Activated CD8-positive, alpha-beta memory T cell treated with anti-CD3 and anti-CD28 coated beads, Interleukin-2, amount 50 U/mL, for 4 hours (primary cell): ENCODE measurements around the gene IKBKG.
A peak's percentile ranks its signal among the peaks of the same experiment; 100 is the strongest.
"Not testable (repeated sequence)": the region's sequence is repeated elsewhere in the genome, so short reads cannot be mapped to it uniquely, and the experiment has no call there.

Source experiments
- DNase-seq: peaks from one replicate; pipeline ENCODE4 v3.0.0-alpha.2; 2020

Gene IKBKG

GRCh38 chrX:154526901-154527675 is 20.3 kb upstream of the IKBKG start:
- peak; percentile 52 for DNase-seq

- DNase-seq: no peak
Observed at GRCh38 chrX:154529206-154529612, 18.2 kb upstream of the IKBKG start.

DNA sequence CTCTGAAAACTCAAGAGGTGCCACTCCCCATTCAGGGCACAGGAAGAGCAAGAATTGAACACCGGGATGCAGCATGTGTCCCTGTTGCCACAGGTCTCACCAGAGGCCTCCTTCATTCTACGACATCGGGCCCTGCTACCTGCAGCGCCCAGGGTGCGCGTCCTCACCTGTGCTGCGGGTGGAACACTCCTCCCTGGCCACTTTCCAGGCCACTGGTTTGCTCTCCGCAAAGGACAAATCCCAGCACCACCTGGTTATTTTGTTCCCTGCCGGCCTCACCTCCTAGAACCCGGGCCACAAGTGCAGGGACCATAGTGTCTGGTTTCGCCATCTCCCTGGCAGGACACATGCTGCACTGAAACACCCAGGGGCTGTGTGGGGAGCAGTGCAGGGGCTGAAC is 17.1 kb upstream of the IKBKG start:
- no peak for DNase-seq

DNA sequence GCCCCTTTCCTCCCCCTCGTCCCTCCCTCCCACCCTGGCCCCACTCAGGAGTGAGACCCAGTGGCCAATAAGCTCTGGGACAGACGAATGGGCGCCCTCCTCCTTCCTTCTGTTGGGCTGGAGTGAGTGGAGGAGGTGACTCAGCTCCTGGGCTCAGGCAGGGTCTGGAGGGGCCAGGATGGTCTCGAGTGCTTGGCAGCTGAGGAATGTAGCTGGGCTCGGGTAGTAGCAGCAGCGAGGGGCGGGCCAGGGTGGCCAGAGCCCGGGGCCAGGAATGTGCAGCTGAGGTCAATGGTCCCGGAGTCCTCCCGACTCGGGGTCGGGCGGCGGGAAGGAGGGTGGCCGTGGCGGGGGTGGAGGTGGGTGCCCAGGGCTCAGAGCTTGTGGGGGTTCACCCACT is 15.8 kb upstream of the IKBKG start:
- no peak for DNase-seq

GRCh38 chrX:154532690-154533089 is 14.7 kb upstream of the IKBKG start:
- no peak for DNase-seq

- peak; percentile 92 for DNase-seq
Observed at GRCh38 chrX:154534526-154535322, 12.7 kb upstream of the IKBKG start.

DNA sequence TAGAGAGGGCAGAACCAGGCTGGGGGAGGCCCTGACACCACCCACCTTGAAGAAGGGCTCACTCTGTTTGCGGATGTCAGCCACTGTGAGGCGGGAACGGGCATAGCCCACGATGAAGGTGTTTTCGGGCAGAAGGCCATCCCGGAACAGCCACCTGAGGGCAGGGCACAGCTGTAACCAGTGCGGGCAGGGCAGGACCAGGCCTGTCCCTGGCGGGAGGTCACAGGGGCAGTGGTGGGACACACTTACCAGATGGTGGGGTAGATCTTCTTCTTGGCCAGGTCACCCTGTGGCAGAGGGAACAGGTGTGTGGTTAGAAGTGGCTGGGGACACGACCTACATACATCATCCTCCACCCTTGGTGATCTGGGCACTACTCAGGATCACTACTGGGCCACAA is 11.5 kb upstream of the IKBKG start:
- no peak for DNase-seq

DNA sequence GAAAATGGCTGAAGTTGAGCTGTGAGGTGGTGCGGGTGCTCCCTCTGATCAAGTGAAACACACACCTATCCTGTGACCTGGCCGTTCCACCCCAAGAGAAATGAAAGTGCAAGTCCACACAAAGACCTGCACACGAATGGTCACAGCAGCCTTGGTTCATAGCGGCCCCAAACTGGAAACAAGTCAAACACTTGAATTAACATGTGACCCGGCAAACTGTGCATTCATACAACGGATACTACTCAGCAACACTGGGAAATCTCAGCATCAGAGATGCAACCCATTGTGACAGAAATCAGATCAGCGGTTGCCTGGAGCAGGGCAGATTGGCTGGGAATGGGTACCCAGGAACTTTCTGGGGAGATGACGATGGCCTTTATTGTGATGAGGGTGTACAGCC is 8.3 kb upstream of the IKBKG start:
- no peak for DNase-seq

GRCh38 chrX:154540365-154540764 is 7.1 kb upstream of the IKBKG start:
- DNase-seq: not testable (repeated sequence)

DNA sequence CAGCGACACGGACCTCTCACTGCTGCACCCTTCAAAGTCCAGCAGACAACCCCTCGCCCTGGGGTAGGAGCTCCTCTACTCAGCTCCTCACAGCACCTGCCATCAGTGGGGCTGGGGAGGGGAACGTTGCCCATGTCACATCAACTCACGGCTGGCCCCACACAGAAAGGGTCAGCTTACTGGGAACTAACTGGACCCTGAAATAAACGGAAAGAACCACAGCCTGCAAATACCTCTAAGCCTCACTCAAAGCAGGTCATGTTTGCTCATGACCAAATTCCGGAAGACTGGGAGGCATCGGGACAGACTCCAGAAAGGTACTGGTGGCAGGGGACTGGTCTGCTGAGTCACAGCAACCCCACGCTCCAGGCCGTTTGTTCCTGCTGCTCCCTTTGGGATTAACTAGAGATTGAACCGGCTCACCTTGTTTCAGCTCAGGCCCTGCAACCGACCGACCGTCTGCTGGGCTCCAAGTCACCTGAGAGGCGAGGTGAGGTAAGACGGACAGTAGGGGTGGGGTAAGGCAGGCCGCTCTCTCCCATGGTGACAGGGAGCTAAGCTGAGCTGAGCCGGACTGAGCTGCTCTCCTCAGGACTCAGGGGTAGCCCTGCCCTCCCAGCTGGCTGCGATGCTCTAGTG is 6.4 kb upstream of the IKBKG start:
- DNase-seq: no peak

DNA sequence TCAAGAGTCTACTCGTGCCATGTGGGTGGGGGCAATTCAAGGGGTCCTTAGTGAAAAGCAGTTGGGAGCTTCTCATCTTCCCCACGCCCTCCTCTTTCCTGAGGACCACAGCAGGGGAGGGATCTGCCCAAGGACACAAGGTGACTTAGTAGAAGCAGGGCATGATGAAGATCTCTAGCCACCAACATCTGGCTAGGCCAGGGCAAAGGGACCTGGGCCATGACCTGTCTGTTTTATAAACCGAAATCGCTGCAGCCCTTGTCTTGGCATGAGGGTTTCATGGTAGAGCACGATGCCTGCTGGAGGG is 5.9 kb upstream of the IKBKG start:
- no peak for DNase-seq

- DNase-seq: peak; percentile 67
Observed at GRCh38 chrX:154541896-154542722, 5.3 kb upstream of the IKBKG start.

- no peak for DNase-seq
Observed at GRCh38 chrX:154542723-154543424, 4.5 kb upstream of the IKBKG start.

DNA sequence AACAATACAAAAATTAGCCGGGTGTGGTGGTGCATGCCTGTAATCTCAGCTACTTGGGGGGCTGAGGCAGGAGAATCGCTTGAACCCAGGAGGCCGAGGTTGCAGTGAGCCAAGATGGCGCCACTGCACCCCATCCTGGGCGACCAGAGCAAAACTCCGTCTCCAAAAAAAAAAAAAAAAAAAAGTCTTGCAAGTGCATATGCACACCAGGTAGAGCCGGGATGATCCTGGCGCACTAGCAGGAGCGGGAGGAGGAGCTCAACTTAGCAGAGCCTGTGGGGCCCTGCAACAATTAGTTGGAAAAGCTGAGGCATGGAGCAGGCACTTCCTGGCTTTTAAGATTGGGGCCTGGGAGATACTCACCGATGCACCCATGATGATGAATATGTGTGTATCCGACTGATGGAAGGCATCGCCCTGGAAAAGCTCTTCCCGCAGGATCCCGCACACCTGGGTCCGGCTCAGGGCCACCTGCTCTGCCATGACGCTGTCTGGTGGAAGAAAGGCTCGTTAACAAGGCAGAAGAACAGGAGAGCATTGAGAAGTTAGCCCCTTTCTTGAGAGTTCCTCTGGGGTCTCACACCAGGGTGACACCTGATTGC is 1.6 kb upstream of the IKBKG start:
- DNase-seq: no peak

DNA sequence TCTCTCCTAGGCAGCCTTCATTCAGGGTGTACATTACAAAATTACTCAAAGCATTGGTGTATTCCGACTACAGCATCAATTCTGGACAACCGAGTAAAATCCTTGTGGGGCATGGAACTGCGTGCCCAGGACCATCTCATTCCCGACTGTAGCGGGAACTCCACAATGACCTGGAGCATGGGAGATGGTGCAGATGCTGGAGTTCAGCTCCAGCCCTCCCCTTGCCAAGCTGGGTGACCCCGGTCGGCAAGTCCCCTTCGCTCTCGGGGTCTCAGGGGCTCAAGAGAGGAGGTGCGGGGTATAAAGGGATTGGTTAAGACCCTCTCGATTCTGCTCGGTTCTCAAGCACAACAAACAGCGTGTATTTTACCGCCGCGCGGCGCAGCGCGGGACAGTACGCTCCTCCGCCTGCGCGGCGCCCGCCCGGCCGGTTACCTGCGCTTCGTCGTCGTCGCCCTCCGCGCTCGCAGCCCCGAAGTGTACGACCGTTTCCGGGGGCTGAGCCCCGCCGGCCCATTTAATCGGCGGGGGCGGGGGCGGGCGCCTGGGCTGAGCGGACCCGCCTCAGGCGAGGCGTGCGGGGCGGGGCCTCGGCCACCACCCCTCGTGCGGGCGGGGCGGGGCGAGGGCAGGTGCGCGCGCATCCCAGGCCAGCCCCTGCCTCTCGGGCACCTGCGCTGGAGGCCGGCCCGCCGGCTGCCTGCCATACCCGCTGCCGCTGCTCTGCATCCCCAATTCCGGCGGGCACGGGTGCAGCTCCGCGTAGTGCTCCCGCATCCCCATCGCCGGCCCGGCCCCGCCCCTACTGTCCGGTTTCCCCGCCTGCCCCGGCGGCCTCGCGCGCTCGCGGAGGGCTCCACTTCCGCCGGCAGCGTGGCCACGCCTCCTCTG is 821 bp upstream of the IKBKG start, which contains the start of gene G6PD:
Gene G6PD (minus strand): TSS at position 493 of the 891 bp plus-strand sequence. CDS start 691 bp downstream, outside the sequence.
- peak; percentile 78 for DNase-seq

GRCh38 chrX:154548028-154548316 is 552 bp downstream of the IKBKG start:
- DNase-seq: no peak

DNA sequence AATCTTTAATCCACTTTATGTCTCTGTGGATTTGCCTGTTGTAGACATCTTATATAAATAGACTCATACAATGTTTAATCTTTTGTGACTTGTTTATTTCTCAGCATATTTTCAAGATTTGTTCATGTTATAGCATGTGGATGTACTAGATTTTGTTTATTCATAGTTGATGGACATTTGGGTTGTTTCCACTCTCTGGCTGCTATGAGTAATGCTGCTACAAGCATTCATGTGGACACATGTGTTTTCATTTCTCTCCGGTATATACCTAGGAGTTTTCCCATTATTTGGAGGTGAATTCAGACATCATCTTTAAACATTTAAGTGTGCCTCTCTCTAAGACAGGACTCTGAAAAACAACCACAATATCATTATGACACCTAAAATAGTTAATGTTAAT is 2.3 kb downstream of the IKBKG start:
- no peak for DNase-seq

DNA sequence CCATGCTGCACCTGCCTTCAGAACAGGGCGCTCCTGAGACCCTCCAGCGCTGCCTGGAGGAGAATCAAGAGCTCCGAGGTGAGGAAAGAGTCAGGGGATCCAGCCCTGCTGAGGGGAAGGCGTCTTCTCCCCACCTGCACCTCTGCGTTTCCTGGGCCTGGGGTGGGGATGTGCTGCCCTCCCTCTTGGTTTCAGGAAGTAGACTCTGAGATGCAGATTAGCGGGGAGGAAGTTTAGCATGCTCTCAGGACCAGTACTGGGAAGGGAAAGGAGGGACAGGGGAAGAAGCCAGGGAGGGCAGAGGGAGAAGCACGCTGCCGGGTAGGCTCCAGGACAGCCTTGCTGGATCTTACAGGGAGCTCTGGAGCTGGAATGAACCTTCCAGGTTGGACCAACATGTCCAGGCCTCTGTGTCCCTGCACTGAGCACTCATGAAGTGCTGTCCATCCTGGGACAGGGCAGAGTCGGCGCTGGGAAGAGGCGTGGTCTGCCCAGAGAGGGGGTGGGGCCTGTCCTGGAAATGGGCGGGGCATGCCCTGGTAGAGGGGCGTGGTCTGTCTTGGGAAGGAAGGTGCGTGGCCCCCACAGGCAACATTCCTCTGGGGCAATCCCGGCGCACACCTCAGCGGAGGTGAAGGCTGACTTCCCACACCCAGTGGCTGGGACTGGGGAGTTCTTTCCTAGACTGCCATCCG is 4.8 kb downstream of the IKBKG start:
- not testable (repeated sequence) for DNase-seq

- not testable (repeated sequence) for DNase-seq
Observed at GRCh38 chrX:154558060-154558690, 10.8 kb downstream of the IKBKG start.

- not testable (repeated sequence) for DNase-seq
Observed at GRCh38 chrX:154558896-154559295, 11.5 kb downstream of the IKBKG start.
